H1 (cell line): ENCODE data around the gene TGFB1. TPM values are rescaled to one million over a fixed set of nuclear protein-coding genes. Genes with fewer than 3 reads are reported as not detected.
A peak's percentile ranks its signal among the peaks of the same experiment; 100 is the strongest.

Source experiments
- CTCF ChIA-PET: fragments of 300-600 bp; sonication (Branson Sonifier 250); formaldehyde crosslinking; loops from one replicate; lab custom pipeline; 2021; ENCODE audit not compliant: partially characterized antibody; lab: Charles Lee
- POLR2A ChIA-PET: fragments of 300-600 bp; sonication (Branson Sonifier 250); formaldehyde crosslinking; loops from one replicate; lab custom pipeline; 2021; ENCODE audit warnings: inconsistent platforms; ENCODE audit not compliant: partially characterized antibody; lab: Charles Lee
- DNase-seq, 2 experiments: peaks; one replicate each; pipeline versions ENCODE4 v3.0.0 to v3.0.0-alpha.2; 2010 to 2022; ENCODE audit warnings: low spot score in 2 of 2, low read depth in 1 of 2, mixed read lengths in 1 of 2
- FAIRE-seq: peaks from 2 replicates; lab custom pipeline; 2011; peaks lifted over from hg19 to GRCh38; lab: Jason Lieb, UNC
- H2AFZ ChIP-seq: 2 replicates; pipeline ENCODE4 v1.8.1; 2012; ENCODE audit warnings: low read length, inconsistent platforms
- H2AK5ac ChIP-seq: 2 replicates; pipeline ENCODE4 v1.6.1; 2013; ENCODE audit warnings: low read depth, low read length
- H2BK120ac ChIP-seq: replicated peaks from 2 replicates; pipeline ENCODE3; 2013; ENCODE audit warnings: low read depth, low read length, inconsistent platforms
- H2BK12ac ChIP-seq: 2 replicates; pipeline ENCODE4 v1.6.1; 2013; ENCODE audit warnings: low read depth, low read length
- H2BK15ac ChIP-seq: 2 replicates; pipeline ENCODE4 v1.6.1; 2013; ENCODE audit warnings: low read length
- H2BK20ac ChIP-seq: 2 replicates; pipeline ENCODE4 v1.6.1; 2013; ENCODE audit warnings: low read length
- H2BK5ac ChIP-seq: 2 replicates; pipeline ENCODE4 v1.6.1; 2013; ENCODE audit warnings: low read depth, low read length
- H3K14ac ChIP-seq: 2 replicates; pipeline ENCODE4 v1.6.1; 2013; ENCODE audit warnings: inconsistent platforms; ENCODE audit not compliant: insufficient read length
- H3K18ac ChIP-seq: 2 replicates; pipeline ENCODE4 v1.6.1; 2013; ENCODE audit warnings: low read length; ENCODE audit errors: extremely low read depth
- H3K23ac ChIP-seq: 2 replicates; pipeline ENCODE4 v1.6.1; 2013; ENCODE audit warnings: inconsistent platforms; ENCODE audit not compliant: insufficient read length
- H3K23me2 ChIP-seq: 2 replicates; pipeline ENCODE4 v1.6.1; 2013; ENCODE audit warnings: low read depth, low read length
- H3K27ac ChIP-seq: 2 replicates; pipeline ENCODE4 v1.6.1; 2011; ENCODE audit warnings: low read depth, low read length, inconsistent platforms
- H3K27me3 ChIP-seq, 4 experiments: replicated peaks in 1 of 4; 1 replicate in 1 of 4; 2 replicates in 3 of 4; pipeline versions ENCODE4 v1.6.1 to v1.8.1; 2011 to 2013; ENCODE audit warnings: low read length in 3 of 4, mild to moderate bottlenecking in 3 of 4, inconsistent platforms in 2 of 4, mixed read lengths in 2 of 4, moderate library complexity in 1 of 4; ENCODE audit not compliant: control insufficient read depth in 3 of 4, insufficient read depth in 3 of 4; ENCODE audit errors: extremely low read depth in 1 of 4
- H3K36me3 ChIP-seq, 4 experiments: 2 replicates each; pipeline versions ENCODE4 v1.6.1 to v1.8.1; 2011 to 2013; ENCODE audit warnings: mild to moderate bottlenecking in 4 of 4, low read length in 3 of 4, moderate library complexity in 2 of 4, control low read depth in 1 of 4, inconsistent platforms in 1 of 4; ENCODE audit not compliant: insufficient read depth in 4 of 4, control insufficient read depth in 2 of 4
- H3K4ac ChIP-seq: replicated peaks from 2 replicates; pipeline ENCODE3; 2013; ENCODE audit warnings: low read length, low read depth, mixed read lengths, inconsistent platforms; ENCODE audit not compliant: insufficient read length
- H3K4me1 ChIP-seq, 4 experiments: replicated peaks in 1 of 4; 1 replicate in 1 of 4; 2 replicates in 3 of 4; pipeline versions ENCODE4 v1.6.1 to v1.8.1; 2011 to 2013; ENCODE audit warnings: low read length in 3 of 4, inconsistent platforms in 2 of 4, mixed read lengths in 1 of 4; ENCODE audit not compliant: insufficient read depth in 4 of 4, control insufficient read depth in 3 of 4
- H3K4me2 ChIP-seq, 2 experiments: 2 replicates each; pipeline versions ENCODE4 v1.6.1 to v1.8.1; 2011 to 2013; ENCODE audit warnings: low read depth in 2 of 2, low read length in 2 of 2, control low read depth in 1 of 2, inconsistent platforms in 1 of 2, mild to moderate bottlenecking in 1 of 2; ENCODE audit not compliant: insufficient read depth in 1 of 2
- H3K4me3 ChIP-seq, 4 experiments: fragments of 200-600, 300-600 bp in 1 of 4; sonication (generic), shearing (Covaris generic), sonication (Bioruptor Twin) in 1 of 4; 2 replicates each; pipeline versions ENCODE4 v1.5.1 to v1.8.1; 2011 to 2016; ENCODE audit warnings: low read length in 4 of 4, low read depth in 3 of 4, control low read depth in 2 of 4, inconsistent platforms in 2 of 4, mild to moderate bottlenecking in 2 of 4, mixed read lengths in 1 of 4, moderate library complexity in 1 of 4; ENCODE audit not compliant: insufficient read depth in 2 of 4; ENCODE audit errors: extremely low read depth in 1 of 4
- H3K56ac ChIP-seq: replicated peaks from 2 replicates; pipeline ENCODE3; 2013; ENCODE audit warnings: low read depth, mild to moderate bottlenecking, mixed read lengths, low read length, inconsistent platforms; ENCODE audit not compliant: insufficient read length
- H3K79me1 ChIP-seq: 2 replicates; pipeline ENCODE4 v1.6.1; 2013; ENCODE audit warnings: low read depth, low read length, control low read depth
- H3K79me2 ChIP-seq, 2 experiments: 2 replicates each; pipeline versions ENCODE4 v1.6.1 to v1.8.1; 2012 to 2013; ENCODE audit warnings: low read length in 2 of 2, mild to moderate bottlenecking in 2 of 2, inconsistent platforms in 1 of 2; ENCODE audit not compliant: insufficient read depth in 2 of 2, control insufficient read depth in 1 of 2
- H3K9ac ChIP-seq, 4 experiments: replicated peaks in 1 of 4; 1 replicate in 1 of 4; 2 replicates in 3 of 4; pipeline versions ENCODE4 v1.6.1 to v1.8.1; 2011 to 2013; ENCODE audit warnings: low read depth in 3 of 4, low read length in 3 of 4, control low read depth in 2 of 4, mild to moderate bottlenecking in 2 of 4, moderate library complexity in 2 of 4, inconsistent platforms in 1 of 4; ENCODE audit errors: extremely low read depth in 1 of 4
- H3K9me3 ChIP-seq, 2 experiments: 2 replicates each; pipeline versions ENCODE4 v1.6.1 to v1.8.1; 2012 to 2013; ENCODE audit warnings: mild to moderate bottlenecking in 2 of 2, moderate library complexity in 2 of 2, control low read depth in 1 of 2, inconsistent platforms in 1 of 2, low read depth in 1 of 2, low read length in 1 of 2, mixed read lengths in 1 of 2; ENCODE audit not compliant: insufficient read depth in 2 of 2
- H4K20me1 ChIP-seq, 2 experiments: replicated peaks in 1 of 2; 2 replicates each; pipeline versions ENCODE3 to v1.8.1; 2011 to 2013; ENCODE audit warnings: inconsistent platforms in 2 of 2, low read length in 2 of 2, mild to moderate bottlenecking in 1 of 2; ENCODE audit not compliant: insufficient read depth in 2 of 2, control insufficient read depth in 1 of 2
- H4K5ac ChIP-seq: 2 replicates; pipeline ENCODE4 v1.6.1; 2013; ENCODE audit warnings: low read length, low read depth, mixed read lengths, inconsistent platforms; ENCODE audit not compliant: insufficient read length
- H4K8ac ChIP-seq: 2 replicates; pipeline ENCODE4 v1.8.0; 2013; ENCODE audit warnings: mild to moderate bottlenecking, moderate library complexity, low read length, inconsistent platforms; ENCODE audit not compliant: insufficient read depth; ENCODE audit errors: extremely low read depth
- H4K91ac ChIP-seq: replicated peaks from 2 replicates; pipeline ENCODE3; 2013; ENCODE audit warnings: low read length, mixed read lengths, inconsistent platforms; ENCODE audit not compliant: insufficient read length
- EGR1 ChIP-seq: IDR thresholded peaks from 2 replicates; pipeline ENCODE4 v1.6.1; 2011; ENCODE audit warnings: low read depth, low read length, borderline replicate concordance
- SIN3A ChIP-seq, 2 experiments: IDR thresholded peaks in 1 of 2; conservative IDR thresholded peaks in 1 of 2; 2 replicates each; pipeline ENCODE4 v1.6.1; 2011 to 2012; ENCODE audit warnings: low read length in 2 of 2, improper control_type of control experiment in 1 of 2, low read depth in 1 of 2, mild to moderate bottlenecking in 1 of 2
- WGBS, 2 experiments: shearing (Covaris generic) in 1 of 2; methylation state at CpG; one replicate each; pipeline versions ENCODE4 v1.1.6 to v1.1.7; 2013 to 2015; ENCODE audit warnings: low lambda C conversion rate in 2 of 2, mixed read lengths in 2 of 2, inconsistent platforms in 1 of 2, low coverage in 1 of 2, missing lambda C conversion rate in 1 of 2; ENCODE audit not compliant: insufficient replicate concordance in 2 of 2, insufficient coverage in 1 of 2, insufficient read length in 1 of 2; ENCODE audit errors: extremely low coverage in 1 of 2, missing lambda C conversion rate in 1 of 2; 5-methylcytosine and 5-hydroxymethylcytosine counted together
- polyA plus RNA-seq, 7 experiments: library from polyadenylated mRNA; depleted of rRNA in 3 of 7; stranded (reverse) in 5 of 7; unstranded in 2 of 7; fragments of >200 nt in 5 of 7; fragments of 200-250 nt in 2 of 7; gene quantifications; 1 replicate in 5 of 7; 2 replicates in 1 of 7; 4 replicates in 1 of 7; pipeline versions ENCODE4 v1.2.1 to v1.2.3, GENCODE V29; 2011 to 2013; ENCODE audit warnings: missing spikeins in 2 of 7, mixed read lengths in 2 of 7
- total RNA-seq: library from RNA; stranded (reverse); fragmentation: NEBNext Ultra II Directional; extraction: Animal tissue kit (Norgen Biotek cat#: 25700); gene quantifications from 2 replicates; pipeline ENCODE4 v1.2.1, GENCODE V29; 2021

TGFB1 gene
- total and polyA plus RNA-seq, 2 of the 8 experiments (the other 6 are each of a cell fraction or from before 2014, with no cell fraction given): 1.7 to 10.6 TPM

GRCh38 chr19:41327076-41327575, 26.6 kb downstream of the TGFB1 start:
- Histone ChIP-seq H3K27ac (no peak overlapping the region), H3K9me3 (no peaks in the 10 kb centered on the region), H3K4ac (no peak overlapping the region), H3K18ac (peak overlapping the region; percentile 90), H2BK12ac (peak overlapping the region; percentile 95; the same call in 1 of the 2 replicates), H3K56ac (no peak overlapping the region), H3K4me2 (peak overlapping the region; percentile 61 to 98), H3K9ac (no peak overlapping the region), H3K14ac (no peak overlapping the region), H4K8ac (no peak overlapping the region; the same call in 1 of the 2 replicates), H3K36me3 (no peaks in the 10 kb centered on the region; a peak in 3 of 8 replicates), H4K91ac (peak overlapping the region; percentile 98), H4K20me1 (peaks cover 0 to 6% of the 10 kb centered on the region in 2 experiments), H2AK5ac (0 out of 2 replicates have a peak overlapping the region, but pooled peaks have one; percentile 82), H2AFZ (no peak overlapping the region), H3K4me3 (peak overlapping the region; percentile 8 to 54 (median 21); a peak in 6 of 8 replicates), H2BK5ac (peak overlapping the region; percentile 96; the same call in 1 of the 2 replicates), H2BK20ac (peak overlapping the region; percentile 93; the same call in 1 of the 2 replicates), H3K23ac (no peak overlapping the region), H3K4me1 (peaks cover 15 to 32% (median 23%) of the 10 kb centered on the region in 4 experiments), H2BK120ac (no peak overlapping the region), H3K79me1 (no peaks in the 10 kb centered on the region), H4K5ac (no peak overlapping the region), H3K23me2 (peaks cover 17% of the 10 kb centered on the region), H2BK15ac (peak overlapping the region; percentile 97; the same call in 1 of the 2 replicates), H3K79me2 (no peaks in the 10 kb centered on the region), H3K27me3 (peaks cover 0 to 9% (median 0%) of the 10 kb centered on the region in 4 experiments; a peak in 3 of 7 replicates)
- FAIRE-seq (no peak), DNase-seq (no peak)
- peak in 1 of 2 experiments; percentile 3; a peak in 1 of 4 replicates for TF ChIP-seq SIN3A (conservative IDR thresholded peaks at IDR 0.05 in 1 of 2, IDR thresholded peaks at IDR 0.05 in 1 of 2; ENCODE audit: low read depth in 1 of 2, low read length in 2 of 2)
- TF ChIP-seq EGR1: no peak
- POLR2A ChIA-PET: interaction anchor here (1.0 to 12.6 kb wide), 8 partner anchors 14 to 63 kb away, joined by 3 to 137 read pairs (median 4); partner anchors contain the start of genes B9D2, CCDC97 and HNRNPUL1
- 37% methylated on average over 12 of the region's 13 CpGs; no CpG with 5 or more reads in 1 of the 2 experiments for WGBS, 2 experiments
- CTCF ChIA-PET: interaction anchor here (1.0 to 1.6 kb wide), 2 partner anchors 19 to 39 kb away, joined by 3 to 5 read pairs; no protein-coding TSS in a partner anchor
